Heart left ventricle (tissue), 16 donors: Measurements from ENCODE around the gene SNX24. TPM values are rescaled to one million over a fixed set of nuclear protein-coding genes. Genes with fewer than 3 reads are reported as not detected.

ENCODE experiments used
- ATAC-seq, 4 donors: fragments of 200-7000 bp; cut with Tn5 transposase; one replicate each; pipeline ENCODE4 v1.9.1; 2020 to 2022; ENCODE audit warnings: moderate library complexity in 4 of 4, mild to moderate bottlenecking in 3 of 4, moderate number of reproducible peaks in 1 of 4
- DNase-seq, 5 donors: peaks; one replicate each; pipeline ENCODE4 v3.0.0-alpha.2; 2020
- H3K27ac ChIP-seq, 12 donors: fragments of 200-600 bp; sonication (generic) in 4 of 12; one replicate each; pipeline versions ENCODE4 v1.5.0 to v1.8.0; 2016 to 2022; ENCODE audit warnings: mild to moderate bottlenecking in 2 of 12
- H3K27me3 ChIP-seq, 9 donors: fragments of 200-600 bp; sonication (generic) in 2 of 9; one replicate each; pipeline versions ENCODE4 v1.5.1 to v1.8.0; 2016 to 2022; ENCODE audit warnings: mild to moderate bottlenecking in 3 of 9
- H3K36me3 ChIP-seq, 9 donors: fragments of 200-600 bp; sonication (generic) in 2 of 9; one replicate each; pipeline versions ENCODE4 v1.5.0 to v1.8.0; 2018 to 2022; ENCODE audit warnings: mild to moderate bottlenecking in 2 of 9
- H3K4me1 ChIP-seq, 12 donors: fragments of 200-600 bp; sonication (generic) in 4 of 12; one replicate each; pipeline versions ENCODE4 v1.5.0 to v1.8.0; 2016 to 2022; ENCODE audit warnings: mild to moderate bottlenecking in 3 of 12
- H3K4me3 ChIP-seq, 12 donors: fragments of 200-600 bp; sonication (generic) in 4 of 12; one replicate each; pipeline versions ENCODE4 v1.5.0 to v1.8.0; 2017 to 2022; ENCODE audit warnings: mild to moderate bottlenecking in 9 of 12, moderate library complexity in 4 of 12
- H3K9me3 ChIP-seq, 12 donors: fragments of 200-600 bp; sonication (generic) in 4 of 12; one replicate each; pipeline versions ENCODE4 v1.5.0 to v1.8.0; 2016 to 2022; ENCODE audit warnings: mild to moderate bottlenecking in 1 of 12
- CTCF ChIP-seq, 12 donors: fragments of 200-600 bp; sonication (generic) in 4 of 12; IDR thresholded peaks; one replicate each; pipeline versions ENCODE4 v1.5.0 to v1.8.0; 2018 to 2022; ENCODE audit warnings: antibody characterized with exemption in 12 of 12, mild to moderate bottlenecking in 5 of 12
- POLR2A ChIP-seq, 2 donors: fragments of 450-650 bp; IDR thresholded peaks; one replicate each; pipeline ENCODE4 v1.6.1; 2017; ENCODE audit warnings: antibody characterized with exemption in 2 of 2, mild to moderate bottlenecking in 2 of 2, moderate library complexity in 2 of 2
- WGBS, 4 donors: extraction: QIAGEN DNeasy Blood & Tissue Kit in 2 of 4; methylation state at CpG; one replicate each; pipeline versions ENCODE4 v1.1.5 to v1.1.7; 2013 to 2018; 5-methylcytosine and 5-hydroxymethylcytosine counted together
- intact Hi-C, 10 donors: fragments of 100-400 bp; cut with DNase I; formaldehyde crosslinking; loops; one replicate each; pipeline versions ENCODE4 v1.11.1 to v1.14.2; 2022
- polyA plus RNA-seq, 2 donors: library from polyadenylated mRNA; stranded (reverse); fragments of 200-250 nt; gene quantifications; one replicate each; pipeline ENCODE4 v1.2.3, GENCODE V29; 2013
- total RNA-seq, 9 donors: library from RNA; depleted of rRNA in 2 of 9; stranded (reverse); fragments of >200 nt in 2 of 9; fragmentation: NEBNext Ultra II Directional in 3 of 9; extraction: Animal tissue kit (Norgen Biotek cat#: 25700) in 3 of 9; gene quantifications; one replicate each; pipeline versions ENCODE4 v1.1.0 to v1.2.4, GENCODE V29; 2016 to 2023
- donor health status: ischemic (EF 13 %, LVEDD 7.1; RV severe dilation, severe dysfunction).
- donor health status: healthy with polysubstance abuse.
- donor health status: DM: no; HTN: yes; CAD: no.
- donor health status: DM: no; HTN: no; CAD: no.
- donor health status: ischemic (EF 25% LVEDD 6.9; RV normal size, moderate dysfunction).
- donor health status: ischemic (EF 25% LVEDD 5.7; RV mildly dilated, moderate dysfunction).
- donor health status: healthy.
- donor health status: DM: yes; HTN: yes; CAD: no.
- donor health status: ischemic (EF 35%, LVEDD 5.7; RV mildly dilated, moderate dysfunction).
- donor health status: nonischemic (EF 11% LVEDD 7.7; RV severe dilation, severe dysfunction).
- donor health status: DM: yes; HTN: yes; CAD: no.
- donor health status: PGD.
- donor health status: ischemic (EF 29% LVEDD 5.4; RV normal size, mild dysfunction).
- donor health status: nonischemic (EF 23%, LVEDD 6.1; RV moderate dilation, normal function).

The SNX24 gene
- total and polyA plus RNA-seq, 11 donors = 10.0 to 21.2 (median 14.8) TPM

- intact Hi-C loops = no loop called here
- H3K4me1 ChIP-seq = no peaks in the 10 kb centered on the region
- WGBS, 4 donors = 92 to 94% (median 93%) methylated on average over 4 of the region's 4 CpGs
- no peaks in the 10 kb centered on the region for H3K36me3 ChIP-seq
- no peak overlapping the region for H3K4me3 ChIP-seq
- ATAC-seq (no peak), DNase-seq (no peak)
- no peaks in the 10 kb centered on the region for H3K9me3 ChIP-seq
- no peak overlapping the region for H3K27ac ChIP-seq
- no peaks in the 10 kb centered on the region for H3K27me3 ChIP-seq
- no peak for TF ChIP-seq CTCF (IDR thresholded peaks at IDR 0.05)
- TF ChIP-seq POLR2A (IDR thresholded peaks at IDR 0.05) = no peak
Observed at GRCh38 chr5:122985006-122985700, 139.7 kb downstream of the SNX24 start.

- no peak overlapping the region for H3K27ac ChIP-seq
- no peak overlapping the region for H3K4me3 ChIP-seq
- TF ChIP-seq CTCF (IDR thresholded peaks at IDR 0.05) (no peak), POLR2A (IDR thresholded peaks at IDR 0.05) (no peak)
- H3K9me3 ChIP-seq = no peaks in the 10 kb centered on the region
- no peaks in the 10 kb centered on the region for H3K36me3 ChIP-seq
- ATAC-seq (no peak), DNase-seq (no peak)
- 90 to 95% (median 94%) methylated on average over 2 of the region's 2 CpGs for WGBS, 4 donors
- H3K4me1 ChIP-seq = no peaks in the 10 kb centered on the region
- intact Hi-C loops = no loop called here
- H3K27me3 ChIP-seq = no peaks in the 10 kb centered on the region
Observed at GRCh38 chr5:122985954-122986721, 140.7 kb downstream of the SNX24 start.

- H3K4me1 ChIP-seq = no peaks in the 10 kb centered on the region
- WGBS, 4 donors = 64 to 73% (median 68%) methylated on average over 3 of the region's 3 CpGs
- no peak for DNase-seq
- intact Hi-C loops = no loop called here
- ATAC-seq = peak in 1 of 4 donors; percentile 44
- no peaks in the 10 kb centered on the region for H3K9me3 ChIP-seq
- H3K4me3 ChIP-seq = no peak overlapping the region
- no peaks in the 10 kb centered on the region for H3K27me3 ChIP-seq
- peaks cover 0 to 5% (median 0%) of the 10 kb centered on the region in 9 donors for H3K36me3 ChIP-seq
- TF ChIP-seq POLR2A (IDR thresholded peaks at IDR 0.05) (no peak), CTCF (IDR thresholded peaks at IDR 0.05) (no peak)
- no peak overlapping the region for H3K27ac ChIP-seq
Observed at GRCh38 chr5:122996091-122996490, 150.7 kb downstream of the SNX24 start.

GRCh38 chr5:122997294-122997693 lies 151.9 kb downstream of the SNX24 start:
- ATAC-seq = no peak
- no peak for DNase-seq
- Histone ChIP-seq H3K27me3 (no peaks in the 10 kb centered on the region), H3K27ac (no peak overlapping the region), H3K4me3 (no peak overlapping the region), H3K4me1 (no peaks in the 10 kb centered on the region), H3K9me3 (no peaks in the 10 kb centered on the region), H3K36me3 (peaks cover 0 to 6% (median 0%) of the 10 kb centered on the region in 9 donors)
- WGBS, 4 donors = 80 to 89% (median 87%) methylated on average over 7 of the region's 7 CpGs
- no peak for TF ChIP-seq POLR2A (IDR thresholded peaks at IDR 0.05)
- TF ChIP-seq CTCF (IDR thresholded peaks at IDR 0.05) = no peak
- intact Hi-C loops = no loop called here
